Measurements from ENCODE around the gene CRACDL.
"Not testable (repeated sequence)": the region's sequence is repeated elsewhere in the genome, so short reads cannot be mapped to it uniquely, and the experiment has no call there.

CRACDL gene

GRCh38 chr2:98771721-98772524 lies 164.1 kb downstream of the CRACDL start:
- peak; percentile 49 for DNase-seq

DNA sequence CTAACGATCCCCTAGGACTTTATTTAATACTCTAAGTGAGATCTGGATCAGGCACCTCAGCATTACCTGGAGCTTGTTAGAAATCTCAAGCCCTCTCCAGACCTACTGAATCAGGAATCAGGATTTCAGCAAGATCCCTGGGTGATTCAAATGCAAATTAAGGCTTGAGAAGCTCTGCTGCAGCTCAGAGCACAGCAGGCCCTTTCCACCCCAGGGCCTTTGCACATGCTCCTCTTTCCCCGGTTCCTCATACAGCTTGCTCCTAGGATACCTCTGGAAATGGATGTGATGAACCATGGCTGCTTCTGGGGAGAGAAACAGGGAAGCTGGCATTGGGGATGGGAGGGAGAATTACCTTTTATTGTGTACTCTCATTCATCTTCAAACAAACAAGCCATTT lies 164.8 kb downstream of the CRACDL start:
- DNase-seq, result no peak

GRCh38 chr2:98769784-98770183 lies 166.2 kb downstream of the CRACDL start:
- no peak for DNase-seq

GRCh38 chr2:98769114-98769476 lies 166.9 kb downstream of the CRACDL start:
- DNase-seq, result no peak

DNA sequence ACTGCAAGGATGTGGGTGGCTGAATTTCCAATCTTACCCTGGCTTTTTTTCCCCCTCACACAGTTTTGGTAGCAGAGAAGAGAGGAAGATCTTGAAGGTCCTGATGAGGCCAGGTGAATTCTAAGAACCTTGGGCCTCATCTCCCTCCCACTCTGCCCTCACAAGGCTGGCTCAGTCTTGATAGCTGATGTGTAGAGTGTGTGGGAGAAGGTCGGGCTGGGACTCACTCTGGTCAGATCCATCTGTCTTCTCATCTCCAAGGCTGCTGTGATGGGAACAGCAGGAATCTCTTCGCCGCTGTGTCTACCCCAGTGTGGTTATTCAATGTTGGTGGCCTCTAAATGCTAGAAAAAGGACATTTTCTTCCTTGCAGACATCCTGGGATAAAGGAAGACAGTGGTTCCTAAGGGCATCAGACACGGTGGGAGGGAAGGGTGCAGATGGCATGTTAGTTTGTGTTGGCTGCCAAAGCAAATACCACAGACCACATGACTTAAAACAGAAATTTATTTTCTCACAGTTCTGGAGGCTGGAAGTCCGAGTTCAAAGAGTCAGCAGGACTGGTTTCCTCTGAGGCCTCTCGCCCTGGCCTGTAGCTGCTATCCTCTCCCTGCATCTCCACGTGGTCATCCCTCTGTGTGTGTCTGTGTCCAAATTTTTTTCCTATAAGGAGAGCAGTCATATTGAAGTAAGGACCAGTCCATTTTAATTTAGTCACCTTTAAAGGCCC lies 167.5 kb downstream of the CRACDL start:
- DNase-seq, result no peak

DNA sequence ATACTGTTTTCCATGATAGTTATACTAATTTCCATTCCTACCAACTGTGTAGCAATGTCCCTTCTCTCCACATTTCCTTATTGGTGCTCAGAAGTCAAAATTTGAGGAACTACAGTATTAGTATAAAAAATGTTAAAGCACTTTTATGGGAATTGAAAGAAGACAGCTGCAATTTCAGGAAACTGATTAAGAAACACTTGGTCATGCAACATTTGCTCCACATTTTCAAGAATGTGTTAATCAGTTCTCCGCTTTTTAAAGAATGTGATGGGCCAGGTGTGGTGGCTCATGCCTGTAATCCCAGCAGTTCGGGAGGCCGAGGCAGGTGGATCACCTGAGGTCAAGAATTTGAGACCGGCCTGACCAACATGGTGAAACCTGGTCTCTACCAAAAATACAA lies 171.5 kb downstream of the CRACDL start:
- DNase-seq, result no peak

GRCh38 chr2:98763209-98763951 lies 172.6 kb downstream of the CRACDL start:
- no peak for DNase-seq

- DNase-seq, result no peak
Observed at GRCh38 chr2:98761909-98762308, 174.1 kb downstream of the CRACDL start.

DNA sequence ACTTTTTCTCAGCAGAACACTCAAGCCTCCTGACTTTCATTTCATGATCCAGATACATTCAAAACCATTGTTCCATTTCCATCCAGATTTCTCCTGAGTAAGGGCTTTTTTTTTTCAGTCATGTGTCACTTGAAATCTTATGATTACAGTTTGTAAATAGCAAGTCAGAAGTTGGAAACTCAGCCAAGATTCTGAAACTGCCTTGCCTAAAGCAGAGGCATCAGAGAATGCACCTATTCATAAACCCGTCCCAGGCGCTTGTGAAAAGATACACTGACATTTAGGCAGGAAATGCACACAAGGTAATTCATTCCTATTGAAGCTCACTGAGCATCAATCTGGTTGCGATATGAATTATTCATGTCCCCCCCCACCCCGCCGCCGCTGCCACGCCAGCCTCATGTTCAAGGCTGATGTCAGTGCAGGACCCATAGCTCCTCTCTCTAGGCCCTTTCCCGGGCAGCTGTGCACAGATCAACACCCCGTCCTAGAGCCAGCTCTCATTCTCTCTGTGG lies 174.7 kb downstream of the CRACDL start:
- DNase-seq, result no peak

- DNase-seq, result no peak
Observed at GRCh38 chr2:98759827-98760625, 176.0 kb downstream of the CRACDL start.

DNA sequence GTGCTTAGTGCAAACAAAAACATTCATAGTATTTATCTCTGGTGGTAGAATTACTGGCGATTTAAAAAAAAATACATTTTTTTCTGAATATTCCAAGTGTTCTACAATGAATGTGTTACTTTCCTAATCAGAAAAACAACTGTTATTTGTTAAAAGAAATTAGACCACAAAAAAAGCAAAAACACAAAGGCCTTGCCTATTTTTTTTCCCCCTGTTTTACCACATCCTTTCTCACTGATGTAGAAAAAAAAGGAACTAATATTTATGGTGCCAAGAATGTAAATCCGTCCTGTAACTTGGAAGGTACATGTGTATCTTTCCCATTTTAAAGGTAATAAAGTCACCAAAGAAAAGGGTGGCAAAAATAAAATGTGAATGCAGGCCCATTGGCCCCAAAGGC lies 176.7 kb downstream of the CRACDL start:
- DNase-seq, result no peak

- DNase-seq, result no peak
Observed at GRCh38 chr2:98757904-98758421, 178.1 kb downstream of the CRACDL start.

GRCh38 chr2:98753801-98754200 lies 182.2 kb downstream of the CRACDL start:
- no peak for DNase-seq

- not testable (repeated sequence) for DNase-seq
Observed at GRCh38 chr2:98752711-98753110, 183.3 kb downstream of the CRACDL start.

GRCh38 chr2:98751748-98752147 lies 184.3 kb downstream of the CRACDL start:
- DNase-seq, result no peak

DNA sequence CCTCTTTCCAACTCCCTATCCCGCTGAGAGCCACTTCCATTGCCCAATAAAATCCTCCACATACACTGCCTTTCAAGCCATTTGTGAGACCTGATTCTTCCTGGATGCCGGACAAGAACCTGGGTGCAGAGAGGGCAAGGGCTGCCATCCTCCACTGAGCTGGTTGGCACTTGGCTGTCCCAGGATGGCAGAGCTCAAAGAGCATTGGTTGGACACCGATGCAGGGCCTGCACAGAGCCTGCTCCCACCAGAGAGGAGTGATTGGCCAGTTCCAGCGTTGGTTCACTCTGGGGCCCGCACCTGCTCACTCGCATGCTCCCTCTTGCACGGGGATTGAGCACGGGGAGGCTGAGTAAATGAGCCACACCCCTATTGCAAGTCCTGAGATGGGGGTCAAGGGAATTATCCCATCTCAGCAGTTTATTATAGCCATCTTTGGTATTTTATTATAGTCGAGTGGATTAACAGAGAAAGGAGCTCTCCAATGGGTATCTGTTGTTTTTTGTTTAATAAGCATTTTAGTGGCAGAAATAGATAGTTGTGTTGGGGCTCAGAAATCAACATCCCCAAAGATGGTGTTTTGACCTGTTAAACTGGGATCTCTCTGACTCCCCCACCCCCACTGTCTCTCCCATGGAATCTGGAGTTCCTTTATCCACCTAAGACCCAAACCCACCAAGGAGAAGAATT lies 185.3 kb downstream of the CRACDL start:
- no peak for DNase-seq

DNA sequence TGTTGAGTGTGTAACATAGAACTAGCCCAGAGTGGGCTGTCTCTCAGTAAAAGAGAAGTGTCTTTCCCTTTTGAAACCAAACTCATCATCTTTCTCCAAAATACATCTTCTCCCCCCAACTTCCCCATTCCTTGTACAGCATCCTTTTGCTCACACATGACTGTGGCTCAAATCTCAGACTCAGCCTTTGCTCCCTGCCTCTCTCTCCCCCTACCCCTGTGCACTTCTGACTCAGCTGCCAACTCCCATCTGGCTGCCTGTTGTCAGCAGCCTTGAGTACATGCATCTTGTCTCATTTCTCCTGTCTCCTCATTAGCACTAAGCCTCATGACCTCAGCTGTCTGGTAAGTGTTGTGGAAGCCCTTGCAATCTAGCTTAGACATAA lies 187.0 kb downstream of the CRACDL start:
- no peak for DNase-seq

GRCh38 chr2:98748292-98749065 lies 187.5 kb downstream of the CRACDL start:
- DNase-seq, result no peak

DNA sequence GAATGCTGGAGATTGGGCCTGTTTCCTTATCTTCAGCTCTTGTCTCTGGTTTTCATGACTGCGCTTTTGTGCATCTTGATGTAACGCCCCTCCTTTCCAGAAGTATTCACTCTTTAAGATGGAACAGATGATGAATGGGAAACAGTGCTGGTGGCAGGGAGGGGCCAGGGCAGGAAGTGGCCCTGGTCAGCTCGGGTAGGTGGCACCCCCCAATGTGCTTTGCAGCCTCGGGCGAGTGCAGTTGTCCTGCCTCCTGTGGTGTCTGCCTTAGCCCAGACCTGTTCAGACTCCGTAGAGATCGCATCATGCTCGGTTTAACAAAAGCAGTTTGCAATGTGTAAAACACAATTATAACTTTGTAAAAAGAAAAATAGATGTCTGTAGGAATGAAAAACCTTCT lies 188.1 kb downstream of the CRACDL start:
- DNase-seq, result no peak

GRCh38 chr2:98746426-98746825 lies 189.6 kb downstream of the CRACDL start:
- DNase-seq, result no peak

DNA sequence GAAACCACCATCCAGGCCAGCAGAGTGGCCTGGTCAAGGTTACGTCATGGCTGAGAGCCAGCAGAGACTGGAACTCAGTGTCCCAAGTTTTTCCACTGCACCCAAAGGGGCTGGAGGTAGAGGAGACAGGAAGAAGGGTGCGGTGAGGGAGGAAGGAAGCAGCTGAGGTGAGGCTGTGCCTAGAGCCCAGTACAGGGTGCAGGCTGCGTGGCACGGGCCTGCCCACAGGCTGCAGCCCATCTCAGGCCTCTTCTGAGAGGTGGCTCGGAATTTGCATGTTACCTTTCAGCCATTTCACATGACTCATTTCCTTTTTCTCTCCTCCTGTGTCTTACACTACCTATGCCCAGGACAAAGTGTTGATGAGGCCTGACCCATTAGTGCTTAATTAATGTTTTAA lies 191.4 kb downstream of the CRACDL start:
- DNase-seq, result no peak

All from activated CD4-positive, CD25-positive, alpha-beta regulatory T cell treated with anti-CD3 and anti-CD28 coated beads, Interleukin-2, amount 50 U/mL, for 72 hours (primary cell).